ENCODE data around the gene FBXL2. TPM values are rescaled to one million over a fixed set of nuclear protein-coding genes. Genes with fewer than 3 reads are reported as not detected.

Gene FBXL2
- total RNA-seq, 1 experiment from 2014 or later: 15.8 TPM

GRCh38 chr3:33394403-33395054, 117.3 kb downstream of the FBXL2 start:
- intact Hi-C loops (cut with micrococcal nuclease; ENCODE audit: unreplicated experiment): loop anchor here (10.0 kb wide), 1 partner anchor 320 kb away; the partner anchor contains the start of gene CLASP2
- Histone ChIP-seq H3K9me3 (ENCODE audit: insufficient read depth, low read depth) (no peaks in the 10 kb centered on the region), H3K4me2 (no peak overlapping the region), H3K9me2 (ENCODE audit: insufficient read depth) (no peaks in the 10 kb centered on the region), H3F3A (ENCODE audit: insufficient read depth, low read depth) (peaks cover 7% of the 10 kb centered on the region; the same call in 1 of the 2 replicates), H3K4me1 (replicated peaks; ENCODE audit: insufficient read depth) (peaks cover 15% of the 10 kb centered on the region), H3K27me3 (ENCODE audit: insufficient read depth, low read depth) (no peaks in the 10 kb centered on the region), H3K27ac (no peak overlapping the region), H3K4me3 (no peak overlapping the region), H3K36me3 (ENCODE audit: low read depth) (peaks cover 7% of the 10 kb centered on the region; the same call in 1 of the 2 replicates), H2AFZ (no peak overlapping the region), H4K20me1 (ENCODE audit: insufficient read depth) (no peaks in the 10 kb centered on the region), H3K79me2 (ENCODE audit: low read depth) (no peaks in the 10 kb centered on the region)
- no peak for DNase-seq
- CTCF ChIA-PET: interaction anchor here (0.6 kb wide), 1 partner anchor 381 kb away, joined by 5 read pairs; no protein-coding TSS in a partner anchor
- TF ChIP-seq EZH2 (IDR thresholded peaks at IDR 0.05; ENCODE audit: low read depth): no peak
- TF ChIP-seq CTCF (conservative IDR thresholded peaks at IDR 0.05): no peak
- no TSS peak for BruUV-seq (replicated peaks)
- POLR2A ChIA-PET (ENCODE audit: unreplicated experiment): no interaction called here

GRCh38 chr3:33395900-33396299, 118.7 kb downstream of the FBXL2 start:
- no peaks in the 10 kb centered on the region for H3K9me3 ChIP-seq (ENCODE audit: insufficient read depth, low read depth)
- no peak overlapping the region for H3K4me2 ChIP-seq
- H4K20me1 ChIP-seq (ENCODE audit: insufficient read depth): no peaks in the 10 kb centered on the region
- H3K36me3 ChIP-seq (ENCODE audit: low read depth): peaks cover 7% of the 10 kb centered on the region; the same call in 1 of the 2 replicates
- no peak overlapping the region for H3K27ac ChIP-seq
- H3K9me2 ChIP-seq (ENCODE audit: insufficient read depth): no peaks in the 10 kb centered on the region
- H2AFZ ChIP-seq: no peak overlapping the region
- H3K79me2 ChIP-seq (ENCODE audit: low read depth): no peaks in the 10 kb centered on the region
- no peak overlapping the region for H3K4me3 ChIP-seq
- CTCF ChIA-PET: no interaction called here
- no peaks in the 10 kb centered on the region for H3K27me3 ChIP-seq (ENCODE audit: insufficient read depth, low read depth)
- no TSS peak for BruUV-seq (replicated peaks)
- POLR2A ChIA-PET (ENCODE audit: unreplicated experiment): interaction anchor here (0.6 kb wide), 1 partner anchor 264 kb away, joined by 4 read pairs; no protein-coding TSS in a partner anchor
- intact Hi-C loops (cut with micrococcal nuclease; ENCODE audit: unreplicated experiment): loop anchor here (10.0 kb wide), 1 partner anchor 319 kb away; the partner anchor contains the start of gene CLASP2
- no peak for DNase-seq
- peaks cover 7% of the 10 kb centered on the region; the same call in 1 of the 2 replicates for H3F3A ChIP-seq (ENCODE audit: insufficient read depth, low read depth)
- TF ChIP-seq EZH2 (IDR thresholded peaks at IDR 0.05; ENCODE audit: low read depth): no peak
- TF ChIP-seq CTCF (conservative IDR thresholded peaks at IDR 0.05): no peak
- peaks cover 15% of the 10 kb centered on the region for H3K4me1 ChIP-seq (replicated peaks; ENCODE audit: insufficient read depth)

- H3K36me3 ChIP-seq (ENCODE audit: low read depth): no peaks in the 10 kb centered on the region
- intact Hi-C loops (cut with micrococcal nuclease; ENCODE audit: unreplicated experiment): loop anchor here (10.0 kb wide), 1 partner anchor 316 kb away; the partner anchor contains the start of gene CLASP2
These were observed 121.2 kb downstream of the FBXL2 start for GRCh38 chr3:33398410-33398809.

More at GRCh38 chr3:33398410-33398809, 121.2 kb downstream of the FBXL2 start:
- DNase-seq: no peak
- Histone ChIP-seq H3K4me2 (no peak overlapping the region), H3K4me1 (replicated peaks; ENCODE audit: insufficient read depth) (0 out of 2 replicates have a peak, but pooled peaks cover 3% of the 10 kb centered on the region), H3F3A (ENCODE audit: insufficient read depth, low read depth) (peaks cover under 1% of the 10 kb centered on the region; the same call in 1 of the 2 replicates), H3K9me2 (ENCODE audit: insufficient read depth) (no peaks in the 10 kb centered on the region), H3K27me3 (ENCODE audit: insufficient read depth, low read depth) (no peaks in the 10 kb centered on the region), H3K79me2 (ENCODE audit: low read depth) (no peaks in the 10 kb centered on the region), H3K27ac (no peak overlapping the region), H3K4me3 (no peak overlapping the region), H3K9me3 (ENCODE audit: insufficient read depth, low read depth) (no peaks in the 10 kb centered on the region), H2AFZ (no peak overlapping the region), H4K20me1 (ENCODE audit: insufficient read depth) (no peaks in the 10 kb centered on the region)
- ChIA-PET POLR2A (ENCODE audit: unreplicated experiment) (no interaction called here), CTCF (no interaction called here)
- no TSS peak for BruUV-seq (replicated peaks)
- TF ChIP-seq EZH2 (IDR thresholded peaks at IDR 0.05; ENCODE audit: low read depth): no peak

All from PC-9 (cell line).